ENCODE data around the gene TOPAZ1.
"Not testable (repeated sequence)": the region's sequence is repeated elsewhere in the genome, so short reads cannot be mapped to it uniquely, and the experiment has no call there.

The TOPAZ1 gene

GRCh38 chr3:44337248-44337785, 95.6 kb downstream of the TOPAZ1 start:
- DNase-seq, result no peak

DNA sequence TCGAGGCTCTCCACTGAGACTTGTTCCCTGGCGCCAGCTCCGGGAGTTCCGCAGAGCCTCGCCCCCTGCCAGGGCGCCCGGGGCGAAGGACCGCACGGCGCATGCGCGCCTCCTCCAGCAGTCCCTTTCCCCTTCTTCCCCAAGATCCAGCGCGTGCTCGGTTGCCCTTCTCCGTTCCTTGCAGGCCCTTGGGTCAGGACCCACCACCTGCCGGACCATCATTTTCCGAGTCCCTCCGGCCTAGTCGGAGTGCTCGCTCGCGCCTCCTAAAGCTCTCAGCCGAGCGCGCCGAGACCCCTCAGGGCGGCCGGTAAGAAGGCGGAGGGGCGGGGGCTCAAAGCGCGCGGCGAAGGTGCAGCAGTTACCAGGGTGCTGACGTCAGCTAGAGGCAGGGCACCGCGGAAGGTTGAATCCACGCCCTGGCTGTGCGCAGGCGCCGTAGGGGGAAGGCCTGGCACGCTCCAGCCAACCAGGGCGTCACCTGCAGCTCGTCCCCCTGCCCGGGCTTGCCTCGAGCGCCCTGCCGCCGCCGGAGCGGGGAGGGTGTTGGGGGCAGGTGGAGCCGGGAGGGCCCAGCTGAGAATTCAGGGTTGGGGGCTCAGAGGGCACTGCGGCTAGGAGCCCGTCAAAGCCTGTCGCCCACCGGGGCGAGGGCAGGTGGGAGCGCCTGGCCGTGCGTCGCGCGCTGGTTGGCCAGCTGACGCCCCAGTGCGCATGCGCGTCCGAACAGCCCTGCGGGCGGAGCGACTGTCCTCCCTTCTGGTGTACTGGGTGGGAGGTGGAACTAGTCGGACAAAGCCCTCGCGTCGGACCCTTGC, 96.5 kb downstream of the TOPAZ1 start, which contains the start of gene TCAIM:
Gene TCAIM (plus strand): TSS at position 757 of the 818 bp plus-strand sequence. CDS start 16,017 bp downstream, outside the sequence.
- DNase-seq, result peak; percentile 96

DNA sequence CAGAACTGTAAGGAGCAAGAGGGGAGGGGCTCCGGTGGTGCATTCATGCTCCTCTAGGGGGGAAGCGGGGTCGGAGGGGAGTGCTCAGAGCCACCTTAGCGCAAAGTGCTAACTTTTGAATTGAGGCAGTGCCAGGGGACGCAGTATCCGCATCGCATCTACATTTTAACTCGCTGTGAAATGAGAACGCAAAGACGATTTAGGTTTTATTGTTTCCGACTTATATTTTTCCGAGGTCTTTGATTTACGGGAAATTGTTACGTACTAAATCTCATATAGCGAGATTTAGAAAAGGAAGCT, 97.1 kb downstream of the TOPAZ1 start:
- no peak for DNase-seq

DNA sequence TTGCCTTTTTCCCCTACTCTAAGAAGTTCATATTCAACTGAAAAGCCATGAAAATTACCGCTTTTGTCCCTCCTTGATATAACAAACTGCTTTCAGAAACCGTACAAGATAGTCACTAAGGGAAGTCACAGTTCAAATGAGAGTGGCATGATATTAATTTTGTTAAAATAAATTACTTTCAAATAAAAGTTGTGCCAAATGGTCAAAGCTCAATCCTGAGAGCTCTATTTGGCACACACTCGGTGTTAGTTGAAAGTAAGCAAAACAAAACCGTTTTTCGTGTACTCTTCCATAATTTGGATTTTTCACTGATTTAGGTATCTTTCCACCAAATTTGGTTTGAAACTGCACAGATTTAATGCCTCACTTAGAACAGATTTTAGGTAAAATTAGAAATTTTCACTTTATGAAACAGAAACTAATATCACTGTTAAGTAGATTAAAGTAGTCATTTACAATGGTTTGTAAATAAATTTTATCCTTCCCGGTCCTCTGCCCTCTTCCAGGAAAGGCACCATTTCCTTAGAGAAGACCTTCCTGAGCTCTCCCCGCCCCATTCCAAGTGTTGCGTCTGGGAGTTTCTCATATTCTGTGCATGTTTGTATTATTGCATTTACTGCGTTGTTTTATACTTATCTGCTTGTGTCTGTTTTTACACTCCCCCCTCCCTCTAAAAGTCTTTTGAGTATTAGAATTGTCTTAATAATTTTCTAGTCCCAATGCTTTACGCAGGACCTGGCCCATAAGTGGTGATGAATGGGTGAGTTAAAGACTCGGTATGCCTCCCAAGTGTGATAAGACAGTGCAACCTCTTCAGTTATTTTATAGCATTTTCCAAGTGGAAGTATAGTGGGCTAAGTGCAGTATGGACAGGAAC, 97.7 kb downstream of the TOPAZ1 start:
- no peak for DNase-seq

DNA sequence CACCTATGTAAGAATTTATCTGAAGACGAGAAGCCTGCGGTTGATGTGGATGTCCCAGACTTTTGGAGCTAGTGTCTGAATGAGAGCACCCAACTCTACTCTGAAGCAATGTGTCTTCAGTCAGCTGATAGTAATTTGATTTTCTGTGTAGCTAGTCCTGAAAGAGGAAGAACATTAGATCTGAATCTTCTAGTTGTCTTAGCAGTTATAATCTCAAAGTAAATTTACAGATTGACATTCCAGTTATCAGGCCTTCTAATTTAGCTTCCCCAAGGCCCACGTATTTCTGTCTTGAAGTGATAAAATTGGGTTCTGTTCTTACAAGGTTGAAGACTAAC, 98.3 kb downstream of the TOPAZ1 start:
- no peak for DNase-seq

DNA sequence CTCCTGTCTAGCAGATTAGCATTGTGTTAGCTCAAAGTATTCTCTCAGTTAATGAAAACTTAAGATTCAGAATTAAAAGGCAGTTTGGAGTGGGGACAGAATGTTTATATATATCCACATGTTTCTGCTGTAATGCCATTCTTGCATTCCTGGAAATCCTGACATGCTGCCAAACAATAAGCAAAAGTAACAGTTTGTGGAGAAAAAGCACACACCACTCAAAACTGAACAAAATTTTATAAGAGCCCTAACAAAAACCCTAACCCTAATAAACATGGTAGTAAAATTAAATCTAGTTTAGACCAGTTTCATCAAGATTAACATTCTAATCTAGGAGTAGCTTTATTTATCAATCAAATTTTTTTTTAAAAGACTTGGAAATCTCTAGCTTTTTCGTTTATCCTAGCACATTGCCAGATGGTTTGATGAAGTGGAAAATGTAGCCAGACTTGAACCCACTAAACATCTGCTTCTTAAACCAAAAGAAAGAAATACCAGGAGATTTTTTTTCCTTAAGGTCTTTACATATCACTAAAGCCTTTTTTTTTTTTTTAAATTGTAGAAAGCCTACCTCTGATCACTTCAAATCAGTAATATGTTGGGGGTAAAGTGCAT, 100.6 kb downstream of the TOPAZ1 start:
- DNase-seq, result peak; percentile 40

GRCh38 chr3:44343421-44343820, 101.7 kb downstream of the TOPAZ1 start:
- no peak for DNase-seq

GRCh38 chr3:44346590-44346989, 104.9 kb downstream of the TOPAZ1 start:
- not testable (repeated sequence) for DNase-seq

DNA sequence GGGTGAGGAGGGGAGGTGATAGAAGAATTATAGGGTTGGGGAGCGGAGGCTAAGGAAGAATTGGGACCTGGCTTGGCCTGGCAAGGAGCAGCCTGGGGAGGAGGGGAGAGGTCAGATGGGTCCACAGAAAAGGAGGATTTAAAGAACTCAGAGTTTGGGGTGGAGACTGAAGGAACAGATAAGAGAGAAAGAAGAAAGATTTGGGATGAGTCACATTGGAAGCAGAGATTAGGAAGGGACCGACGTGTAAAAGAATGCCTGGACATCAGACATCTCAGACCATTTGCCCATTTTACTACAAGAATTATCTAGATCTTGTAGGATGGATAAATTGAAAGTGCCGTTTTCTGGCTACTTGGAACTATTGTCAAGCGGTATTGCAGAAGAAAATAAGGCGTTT, 107.3 kb downstream of the TOPAZ1 start:
- no peak for DNase-seq

GRCh38 chr3:44353355-44353924, 111.8 kb downstream of the TOPAZ1 start:
- DNase-seq, result no peak

DNA sequence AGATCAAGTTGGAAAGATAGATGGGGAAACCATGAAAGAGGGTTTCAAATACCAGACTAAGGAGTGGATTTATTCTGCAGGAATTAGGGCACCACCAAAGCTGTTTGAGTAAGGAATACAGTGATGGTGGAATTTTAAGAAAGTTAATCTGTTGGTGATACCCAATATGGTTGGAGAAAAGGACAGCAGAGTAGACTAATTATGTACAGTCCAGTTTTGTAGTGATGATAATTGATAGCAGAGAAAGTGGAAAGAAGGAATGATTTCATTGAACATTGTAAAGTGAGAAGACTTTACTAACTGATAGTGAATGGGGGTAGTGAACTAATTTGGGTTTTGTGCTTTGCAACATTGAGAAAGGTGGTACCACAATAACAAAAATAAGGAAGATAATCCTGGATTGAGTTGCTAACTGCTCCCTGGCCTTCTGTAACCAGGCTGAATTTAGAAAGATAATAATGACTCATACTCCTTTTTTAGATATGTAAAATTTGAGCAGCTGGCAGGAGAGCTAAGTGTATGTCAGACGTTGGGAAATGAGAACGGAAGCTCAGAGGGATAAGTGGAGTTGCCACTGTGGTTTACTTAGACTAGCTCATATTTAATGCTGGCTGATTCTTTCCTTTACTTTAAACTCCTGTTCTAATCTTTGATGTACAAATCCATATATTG, 113.8 kb downstream of the TOPAZ1 start:
- DNase-seq, result peak; percentile 39

- no peak for DNase-seq
These were observed 117.6 kb downstream of the TOPAZ1 start for GRCh38 chr3:44359146-44359751.

DNA sequence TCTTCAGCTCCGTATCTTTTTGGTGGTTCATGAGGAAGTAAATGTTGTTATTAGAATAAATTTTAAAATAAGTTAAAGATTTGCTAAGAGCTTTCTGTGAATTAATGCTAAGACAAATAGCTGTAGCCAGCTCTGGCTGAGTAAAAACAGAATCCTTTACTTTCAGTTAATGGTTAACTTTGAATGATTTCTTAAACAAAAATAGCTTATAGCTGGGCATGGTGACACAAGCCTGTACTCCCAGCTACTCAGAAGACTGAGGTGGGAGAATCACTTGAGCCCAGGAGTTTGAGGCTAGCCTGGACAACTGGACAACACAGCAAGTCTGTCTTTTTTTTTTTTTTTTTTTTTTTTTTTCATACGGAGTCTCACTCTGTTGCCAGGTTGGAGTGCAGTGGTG, 121.9 kb downstream of the TOPAZ1 start:
- no peak for DNase-seq

GRCh38 chr3:44365952-44366351, 124.3 kb downstream of the TOPAZ1 start:
- DNase-seq, result no peak

DNA sequence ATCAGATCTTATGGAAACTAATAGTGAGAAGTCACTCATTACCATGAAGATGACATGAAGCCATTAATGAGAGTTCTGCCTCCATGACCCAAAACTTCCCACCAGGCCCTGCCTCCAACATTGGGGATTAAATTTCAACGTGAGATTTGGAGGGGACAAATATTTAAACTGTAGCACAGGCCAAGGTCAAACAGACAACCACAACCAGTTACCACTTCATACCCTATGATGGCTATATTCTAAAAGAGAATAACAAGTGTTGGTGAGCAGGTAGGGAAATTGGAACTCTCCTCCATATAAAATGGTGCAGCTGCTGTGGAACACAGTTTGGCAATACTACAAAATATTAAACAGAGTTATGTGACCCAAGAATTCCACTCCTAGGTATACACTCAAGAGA, 133.8 kb downstream of the TOPAZ1 start:
- no peak for DNase-seq

All from amniotic stem cell (primary cell).